GM12872 (cell line): ENCODE data around the gene PTPRT.

Experiments used
- TF ChIP-seq, protein P1 (sequence below): IDR thresholded peaks from 3 replicates; pipeline ENCODE4 v1.5.1; 2011; ENCODE audit warnings: low read depth, mild to moderate bottlenecking, low read length, moderate library complexity; ENCODE audit not compliant: insufficient read depth

PTPRT gene

DNA sequence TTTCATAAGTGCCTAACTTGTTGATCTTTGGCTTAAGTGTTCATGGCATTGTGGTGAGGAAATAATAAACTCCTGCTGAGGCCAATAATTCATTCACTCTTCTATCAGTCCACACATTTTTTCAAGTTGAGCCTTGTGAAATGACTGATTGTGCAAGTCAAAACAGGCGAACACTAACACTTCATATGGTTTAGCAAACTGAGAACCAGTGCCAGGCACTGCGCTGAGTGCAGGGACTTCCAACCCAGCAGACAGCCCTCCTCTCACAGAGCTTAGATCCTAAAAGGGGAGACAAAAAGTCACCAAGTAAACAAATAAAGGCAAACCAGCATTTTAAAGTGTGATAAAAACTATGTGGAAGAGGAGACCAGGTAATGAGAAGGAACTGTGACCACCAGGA, 435.0 kb downstream of the PTPRT start:
- TF ChIP-seq, protein P1, sequence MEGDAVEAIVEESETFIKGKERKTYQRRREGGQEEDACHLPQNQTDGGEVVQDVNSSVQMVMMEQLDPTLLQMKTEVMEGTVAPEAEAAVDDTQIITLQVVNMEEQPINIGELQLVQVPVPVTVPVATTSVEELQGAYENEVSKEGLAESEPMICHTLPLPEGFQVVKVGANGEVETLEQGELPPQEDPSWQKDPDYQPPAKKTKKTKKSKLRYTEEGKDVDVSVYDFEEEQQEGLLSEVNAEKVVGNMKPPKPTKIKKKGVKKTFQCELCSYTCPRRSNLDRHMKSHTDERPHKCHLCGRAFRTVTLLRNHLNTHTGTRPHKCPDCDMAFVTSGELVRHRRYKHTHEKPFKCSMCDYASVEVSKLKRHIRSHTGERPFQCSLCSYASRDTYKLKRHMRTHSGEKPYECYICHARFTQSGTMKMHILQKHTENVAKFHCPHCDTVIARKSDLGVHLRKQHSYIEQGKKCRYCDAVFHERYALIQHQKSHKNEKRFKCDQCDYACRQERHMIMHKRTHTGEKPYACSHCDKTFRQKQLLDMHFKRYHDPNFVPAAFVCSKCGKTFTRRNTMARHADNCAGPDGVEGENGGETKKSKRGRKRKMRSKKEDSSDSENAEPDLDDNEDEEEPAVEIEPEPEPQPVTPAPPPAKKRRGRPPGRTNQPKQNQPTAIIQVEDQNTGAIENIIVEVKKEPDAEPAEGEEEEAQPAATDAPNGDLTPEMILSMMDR, result no peak

GRCh38 chr20:42752620-42753019, 437.1 kb downstream of the PTPRT start:
- TF ChIP-seq, protein P1, result no peak

DNA sequence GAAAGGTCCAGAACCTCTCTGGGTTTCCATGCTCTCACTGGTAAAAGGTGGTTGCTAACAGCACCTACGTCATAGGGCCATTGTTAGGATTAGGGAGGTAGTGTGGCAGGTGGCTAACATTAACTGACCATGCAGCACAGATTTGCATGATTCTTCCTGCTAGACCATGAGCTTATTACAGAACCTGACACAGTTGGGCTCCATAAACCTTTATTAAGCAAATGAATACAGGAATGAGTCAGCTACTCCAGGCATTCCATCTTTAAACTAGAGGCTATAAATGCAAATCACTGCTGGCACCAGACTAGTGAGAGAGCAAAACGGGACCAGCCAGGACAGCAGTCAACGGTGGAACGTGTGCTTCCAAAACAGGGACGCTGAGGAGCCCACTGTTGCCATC, 440.1 kb downstream of the PTPRT start:
- TF ChIP-seq, protein P1, result no peak

DNA sequence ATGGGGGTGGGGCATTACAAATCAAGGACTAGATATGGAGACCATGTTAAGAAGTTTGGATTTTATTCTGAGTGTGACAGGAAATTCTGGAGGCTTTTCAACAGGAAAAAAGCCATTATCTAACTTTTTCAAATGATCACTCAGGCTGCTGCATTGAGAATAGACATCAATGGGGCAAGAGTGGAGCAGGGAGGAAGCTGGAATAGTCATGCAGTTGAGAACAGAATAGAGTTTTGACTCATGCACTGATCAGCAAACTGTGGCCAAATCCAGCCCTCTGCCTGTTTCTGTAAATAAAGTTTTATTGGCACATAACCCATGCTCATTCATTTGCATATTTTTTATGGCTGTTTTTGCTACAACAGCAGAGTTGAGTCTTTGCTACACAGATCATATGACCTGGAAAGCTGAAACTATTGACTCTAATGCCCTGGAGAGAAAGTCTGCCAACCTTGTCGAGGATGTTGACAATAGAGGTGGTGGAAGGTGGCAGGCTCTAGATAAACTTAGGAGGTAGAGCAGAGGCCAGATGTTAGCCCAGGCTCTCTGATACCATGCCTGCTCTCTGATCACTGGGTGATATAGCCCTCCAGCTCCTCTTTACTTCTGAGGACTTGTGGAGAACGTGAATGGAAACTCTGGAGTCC, 441.8 kb downstream of the PTPRT start:
- TF ChIP-seq, protein P1, result no peak

GRCh38 chr20:42744756-42745465, 444.8 kb downstream of the PTPRT start:
- TF ChIP-seq, protein P1, result no peak

DNA sequence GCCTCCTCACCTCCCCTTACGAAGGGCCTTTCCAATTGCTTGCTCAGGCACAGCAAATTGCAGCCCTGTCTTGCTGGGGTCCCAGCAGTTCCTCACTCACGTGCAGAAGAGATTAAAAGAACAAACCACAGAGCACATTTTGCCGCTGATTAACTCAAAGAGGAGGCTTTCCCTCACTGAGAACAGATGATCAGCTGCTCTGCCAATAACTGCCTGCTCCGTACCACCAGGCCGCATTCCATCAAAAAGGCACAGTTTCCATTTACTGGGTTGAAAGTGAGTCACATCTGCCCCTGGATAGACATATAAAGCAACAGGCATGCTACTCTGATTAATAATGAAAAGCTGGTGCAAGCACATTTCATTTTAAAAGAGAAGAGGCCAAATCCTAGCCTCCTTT, 446.8 kb downstream of the PTPRT start:
- TF ChIP-seq, protein P1, result no peak

- TF ChIP-seq, protein P1, result no peak
Observed at GRCh38 chr20:42741906-42742305, 447.8 kb downstream of the PTPRT start.
